ENCODE results near the gene B3GALNT2. TPM values are rescaled to one million over a fixed set of nuclear protein-coding genes. Genes with fewer than 3 reads are reported as not detected.
"Not testable (repeated sequence)": the region's sequence is repeated elsewhere in the genome, so short reads cannot be mapped to it uniquely, and the experiment has no call there.

The B3GALNT2 gene
- total RNA-seq, 1 donor from 2014 or later: 28.2 TPM

GRCh38 chr1:235504494-235505222 is 406 bp upstream of the B3GALNT2 start:
- peak; percentile 99 for DNase-seq (ENCODE audit: low read depth)

DNA sequence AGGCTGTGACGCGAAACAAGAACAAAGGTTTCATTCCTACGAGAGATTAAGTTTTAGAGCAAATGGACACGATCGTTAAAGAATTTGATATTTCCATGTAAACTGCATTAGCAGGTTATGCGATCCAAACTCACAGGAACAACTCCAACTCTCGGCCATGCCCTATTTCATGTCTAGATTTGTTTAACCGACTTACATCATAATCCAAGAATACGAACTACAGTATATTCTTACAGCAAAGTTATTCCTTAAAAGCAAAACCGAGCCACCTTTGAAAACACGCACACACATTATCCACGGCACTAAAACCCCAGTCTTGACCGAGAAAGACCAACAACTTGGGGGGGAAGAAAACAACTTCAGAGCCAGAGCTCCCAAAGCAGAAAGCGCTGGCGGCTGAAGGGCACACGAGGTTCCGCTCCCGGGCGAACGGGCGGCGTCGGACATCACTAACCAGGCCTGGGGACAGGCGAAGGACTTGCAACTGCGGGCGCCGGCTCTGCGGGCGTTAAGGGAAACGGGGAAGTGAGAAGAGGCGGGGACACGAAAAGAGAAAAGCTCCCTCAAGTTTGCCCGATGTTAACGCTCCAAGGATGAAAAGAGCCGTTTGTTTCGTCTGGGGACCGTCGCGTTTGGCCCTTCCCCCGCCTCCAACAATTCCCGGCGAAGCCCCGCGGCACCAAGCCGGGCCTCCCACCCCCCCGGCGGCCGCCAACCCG is 690 bp downstream of the B3GALNT2 start:
- DNase-seq (ENCODE audit: low read depth): peak; percentile 64

- peak; percentile 58 for DNase-seq (ENCODE audit: low read depth)
Measured at GRCh38 chr1:235502601-235503402, 1.4 kb downstream of the B3GALNT2 start.

DNA sequence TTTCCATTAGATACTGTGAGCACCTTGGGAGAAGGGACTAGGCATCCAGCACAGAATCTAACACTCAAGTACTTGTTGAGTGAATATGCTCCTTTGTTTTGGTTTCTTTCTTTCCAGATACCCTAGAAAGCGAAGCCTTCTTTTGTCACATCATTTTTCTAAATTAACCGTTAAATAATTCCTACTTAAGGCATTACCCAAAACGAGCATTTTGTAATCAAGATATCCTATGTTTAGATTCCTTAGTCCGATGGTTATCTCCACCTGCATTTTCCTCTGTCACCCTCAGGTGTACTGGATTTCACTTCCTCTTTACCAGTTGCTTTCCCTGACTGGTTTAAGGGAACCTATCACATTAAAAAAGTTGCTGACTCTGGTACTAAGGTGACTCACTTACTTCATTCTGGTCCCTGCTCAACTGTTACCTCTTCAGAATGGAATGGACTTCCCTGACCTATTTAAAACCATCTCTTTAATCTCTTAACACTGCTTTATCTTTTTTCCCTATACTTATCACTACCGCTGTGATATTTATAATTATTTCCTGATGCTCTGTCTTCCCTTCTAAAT is 3.2 kb downstream of the B3GALNT2 start:
- no peak for DNase-seq (ENCODE audit: low read depth)

DNA sequence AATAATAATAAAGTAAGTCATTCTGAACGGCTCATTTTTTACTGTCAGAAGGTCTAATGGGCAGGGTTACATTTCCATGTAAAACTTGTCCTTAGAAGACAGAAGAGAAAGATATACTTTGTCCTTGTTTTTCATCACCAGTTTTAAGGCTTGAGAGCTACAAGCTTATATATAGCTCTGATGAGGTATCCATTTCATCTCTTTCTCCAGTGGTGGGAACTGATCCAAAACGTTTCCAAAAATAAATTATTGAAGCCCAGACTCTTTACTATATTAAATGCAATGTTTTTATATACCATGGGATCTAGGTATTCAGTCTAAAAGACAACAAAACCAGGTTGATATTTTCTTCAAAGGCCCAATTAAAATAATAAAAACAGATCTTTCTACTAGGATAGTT is 8.7 kb downstream of the B3GALNT2 start:
- no peak for DNase-seq (ENCODE audit: low read depth)

GRCh38 chr1:235495030-235495429 is 9.2 kb downstream of the B3GALNT2 start:
- DNase-seq (ENCODE audit: low read depth): no peak

DNA sequence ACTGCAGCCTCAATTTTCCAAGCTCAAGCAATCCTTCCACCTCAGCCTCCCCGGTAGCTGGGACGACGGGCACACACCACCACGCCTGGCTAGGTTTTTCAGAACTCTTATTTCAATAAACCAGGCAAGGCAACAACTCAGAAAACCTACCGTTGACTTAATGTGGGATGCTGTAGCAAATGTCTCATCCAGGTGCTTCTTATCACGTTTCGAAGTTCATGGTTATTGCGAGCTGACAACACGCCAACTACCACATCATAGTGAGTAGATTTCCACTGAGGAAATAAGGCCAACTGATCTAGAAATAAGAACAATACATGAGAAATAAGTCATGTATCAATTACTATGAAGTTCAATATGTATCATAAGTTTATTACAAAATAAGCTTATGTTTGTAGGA is 9.7 kb downstream of the B3GALNT2 start:
- no peak for DNase-seq (ENCODE audit: low read depth)

DNA sequence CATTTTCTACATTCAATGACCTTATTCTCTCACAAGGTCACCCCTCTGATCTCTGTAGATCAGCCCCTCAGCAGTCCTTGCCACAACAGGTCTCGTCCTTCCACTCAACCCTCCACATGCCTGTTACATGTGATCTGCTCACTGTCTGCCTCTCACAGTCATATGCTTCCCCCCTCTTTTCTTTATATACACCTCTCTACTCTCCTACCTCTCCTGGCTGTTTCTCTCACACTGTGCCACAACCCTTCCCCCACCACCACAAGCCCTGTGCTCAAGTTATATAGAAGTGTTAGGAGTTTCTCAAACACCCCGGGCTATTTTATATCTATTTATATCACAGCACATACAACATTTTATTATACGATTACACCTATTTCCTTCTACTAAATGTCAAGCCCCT is 12.6 kb downstream of the B3GALNT2 start:
- no peak for DNase-seq (ENCODE audit: low read depth)

- no peak for DNase-seq (ENCODE audit: low read depth)
Measured at GRCh38 chr1:235486321-235486720, 17.9 kb downstream of the B3GALNT2 start.

DNA sequence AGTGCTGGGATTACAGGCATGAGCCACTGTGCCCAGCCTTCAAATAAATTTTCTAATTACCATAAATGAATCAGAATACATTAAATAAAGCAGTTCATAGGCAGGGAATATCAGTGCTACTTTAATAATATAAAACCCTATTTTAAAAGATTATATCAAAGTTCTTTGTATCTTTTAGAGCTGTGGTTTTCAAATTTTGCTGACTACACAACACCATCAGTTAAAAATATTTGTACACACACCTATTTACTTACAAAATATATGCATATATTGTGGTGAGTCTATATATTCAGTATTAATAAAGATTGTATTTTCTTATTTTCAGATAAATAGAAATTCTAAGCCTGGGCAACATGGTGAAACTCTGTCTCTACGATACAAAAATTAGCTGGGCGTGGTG is 18.7 kb downstream of the B3GALNT2 start:
- no peak for DNase-seq (ENCODE audit: low read depth)

- no peak for DNase-seq (ENCODE audit: low read depth)
Measured at GRCh38 chr1:235483090-235483489, 21.2 kb downstream of the B3GALNT2 start.

- DNase-seq (ENCODE audit: low read depth): peak; percentile 57
Measured at GRCh38 chr1:235473806-235474205, 30.4 kb downstream of the B3GALNT2 start.

DNA sequence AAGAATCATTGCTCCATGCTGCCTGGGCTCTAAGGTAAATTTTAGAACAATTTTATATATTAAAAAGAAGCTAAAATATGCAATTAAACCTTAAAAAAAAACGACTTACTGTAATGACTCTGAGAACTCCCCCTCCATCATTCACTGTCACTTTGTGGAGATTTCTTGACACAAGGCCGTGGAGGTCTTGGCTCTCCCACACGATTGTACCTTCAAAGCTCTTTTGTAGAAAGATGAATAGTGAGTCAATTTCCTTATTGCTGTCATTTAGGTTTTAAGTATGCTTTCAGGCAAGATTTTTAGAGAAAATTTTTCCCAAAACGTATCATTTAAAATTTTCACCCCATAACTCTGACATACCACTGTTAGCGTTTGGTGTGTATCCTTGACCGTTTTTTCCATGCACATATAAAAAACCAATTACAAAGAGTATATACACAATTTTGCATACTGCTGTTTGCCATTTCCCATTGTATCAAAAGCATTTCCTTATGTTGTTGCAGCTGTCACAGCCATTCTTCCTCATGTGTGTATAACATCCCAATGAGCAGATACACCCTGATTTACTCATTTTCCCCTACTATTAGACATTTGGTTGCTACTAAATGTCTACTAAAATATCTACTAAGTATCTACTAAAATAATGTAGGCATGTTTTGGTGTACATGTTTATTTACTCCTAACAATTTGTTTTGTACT is 33.4 kb downstream of the B3GALNT2 start:
- no peak for DNase-seq (ENCODE audit: low read depth)

- not testable (repeated sequence) for DNase-seq (ENCODE audit: low read depth)
Measured at GRCh38 chr1:235469897-235470296, 34.4 kb downstream of the B3GALNT2 start.

- DNase-seq (ENCODE audit: low read depth): peak; percentile 38
Measured at GRCh38 chr1:235468970-235469369, 35.3 kb downstream of the B3GALNT2 start.

- DNase-seq (ENCODE audit: low read depth): no peak
Measured at GRCh38 chr1:235468004-235468403, 36.2 kb downstream of the B3GALNT2 start.

DNA sequence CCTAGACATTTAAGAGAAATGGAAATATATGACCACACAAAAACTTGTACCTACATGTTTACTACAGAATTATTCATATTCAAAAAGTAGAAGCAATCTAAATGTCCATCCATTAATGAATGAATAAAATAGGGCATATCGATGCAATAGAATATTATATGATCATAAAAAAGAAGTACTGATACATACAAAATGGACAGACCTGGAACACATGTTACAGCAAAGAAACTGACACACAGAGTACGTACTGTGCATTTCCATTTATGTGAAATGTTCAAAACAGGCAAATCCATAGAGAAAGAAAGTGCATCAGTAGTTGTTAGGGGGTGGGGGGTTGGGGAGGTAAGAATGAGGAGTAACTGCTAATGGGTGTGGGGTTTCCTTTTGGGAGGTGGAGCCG is 39.2 kb downstream of the B3GALNT2 start:
- DNase-seq (ENCODE audit: low read depth): no peak

DNA sequence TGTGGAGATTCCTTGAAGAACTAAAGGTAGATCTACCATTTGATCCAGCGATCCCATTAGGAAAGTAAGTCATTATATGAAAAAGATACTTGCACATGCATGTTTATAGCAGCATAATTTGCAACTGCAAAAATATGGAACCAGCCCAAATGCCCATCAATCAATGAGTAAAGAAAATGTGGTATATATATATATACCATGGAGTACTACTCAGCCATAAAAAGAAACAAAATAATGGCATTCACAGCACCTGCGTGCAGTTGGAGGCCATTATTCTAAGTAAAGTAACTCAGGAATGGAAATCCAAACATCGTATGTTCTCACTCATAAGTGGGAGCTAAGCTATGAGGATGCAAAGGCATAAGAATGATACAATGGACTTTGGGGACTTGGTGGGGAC is 41.4 kb downstream of the B3GALNT2 start:
- DNase-seq (ENCODE audit: low read depth): not testable (repeated sequence)

GRCh38 chr1:235461954-235462353 is 42.3 kb downstream of the B3GALNT2 start:
- no peak for DNase-seq (ENCODE audit: low read depth)

- no peak for DNase-seq (ENCODE audit: low read depth)
Measured at GRCh38 chr1:235460770-235461169, 43.5 kb downstream of the B3GALNT2 start.

GRCh38 chr1:235457856-235458255 is 46.4 kb downstream of the B3GALNT2 start:
- DNase-seq (ENCODE audit: low read depth): not testable (repeated sequence)
